ENCODE measurements around the gene HSPB8.

- no peak for TF ChIP-seq POLR2A (IDR thresholded peaks at IDR 0.05; ENCODE audit: low read length)
- no peak for TF ChIP-seq GATA1 (IDR thresholded peaks at IDR 0.05; ENCODE audit: low read depth, low read length)
Measured at GRCh38 chr12:119136811-119137410, 41.8 kb upstream of the HSPB8 start.

Data from erythroblast (primary cell).